Pancreas (tissue), 10 donors: Measurements from ENCODE around the gene PCK2. TPM values are rescaled to one million over a fixed set of nuclear protein-coding genes. Genes with fewer than 3 reads are reported as not detected.
"Not testable (repeated sequence)": the region's sequence is repeated elsewhere in the genome, so short reads cannot be mapped to it uniquely, and the experiment has no call there.

Source experiments
- ATAC-seq, 4 donors: fragments of 200-7000 bp; cut with Tn5 transposase; one replicate each; pipeline versions ENCODE4 v1.8.0 to v1.9.1; 2020; ENCODE audit warnings: mild to moderate bottlenecking in 4 of 4, moderate library complexity in 4 of 4
- DNase-seq, 6 donors: peaks; one replicate each; pipeline ENCODE4 v3.0.0-alpha.2; 2020
- FAIRE-seq: peaks from 2 replicates; lab custom pipeline; 2012; peaks lifted over from hg19 to GRCh38; lab: Jason Lieb, UNC
- H3K27ac ChIP-seq, 4 donors: fragments of 200-600 bp; sonication (generic); 1 replicate in 3 of 4; 2 replicates in 1 of 4; pipeline versions ENCODE4 v1.5.0 to v1.8.0; 2020
- H3K27me3 ChIP-seq, 4 donors: fragments of 200-600 bp; one replicate each; pipeline ENCODE4 v1.8.0; 2021
- H3K36me3 ChIP-seq, 3 donors: fragments of 200-600 bp; sonication (generic) in 1 of 3; one replicate each; pipeline versions ENCODE4 v1.5.0 to v1.8.0; 2020 to 2021
- H3K4me1 ChIP-seq, 3 donors: fragments of 200-600 bp; one replicate each; pipeline ENCODE4 v1.8.0; 2021
- H3K4me3 ChIP-seq, 4 donors: fragments of 200-600 bp; sonication (generic) in 2 of 4; one replicate each; pipeline versions ENCODE4 v1.5.0 to v1.8.0; 2020 to 2021
- H3K9me3 ChIP-seq, 4 donors: fragments of 200-600 bp; one replicate each; pipeline ENCODE4 v1.8.0; 2021
- CTCF ChIP-seq, 4 donors: fragments of 200-600 bp; sonication (generic) in 3 of 4; IDR thresholded peaks; one replicate each; pipeline versions ENCODE4 v1.5.0 to v1.8.0; 2021; ENCODE audit warnings: antibody characterized with exemption in 4 of 4
- WGBS, 2 donors: extraction: QIAGEN DNeasy Blood & Tissue Kit; methylation state at CpG; one replicate each; pipeline ENCODE4 v1.1.7; 2013; 5-methylcytosine and 5-hydroxymethylcytosine counted together
- intact Hi-C, 3 donors: fragments of 100-400 bp; cut with DNase I; formaldehyde crosslinking; loops; one replicate each; pipeline versions ENCODE4 v1.11.1 to v1.14.2; 2022
- polyA plus RNA-seq, 2 donors: library from polyadenylated mRNA; stranded (reverse); fragments of 200-250 nt; gene quantifications; one replicate each; pipeline ENCODE4 v1.2.3, GENCODE V29; 2013
- total RNA-seq, 6 donors: library from RNA; stranded (reverse); fragmentation: NEBNext Ultra II Directional in 4 of 6; extraction: Animal tissue kit (Norgen Biotek cat#: 25700) in 4 of 6; gene quantifications; one replicate each; pipeline versions ENCODE4 v1.2.1 to v1.2.4, GENCODE V29; 2021 to 2023
- donor health status: healthy with polysubstance abuse.
- donor health status: DM: no; HTN: no; CAD: no; lungs with moderate emphysema.
- donor health status: DM: no; HTN: no; CAD: no.
- donor health status: control.
- donor health status: control.
- donor health status: Bipolar disorder and iron deficiency.
- donor health status: DM: yes; HTN: yes; CAD: no.
- donor health status: DM: no; HTN: no; CAD: no.
- donor health status: DM: no; HTN: no; CAD: no.
- donor health status: DM: yes; HTN: yes; CAD: no.

Gene PCK2
- total and polyA plus RNA-seq, 8 donors, result 12.8 to 146 (median 21.0) TPM

DNA sequence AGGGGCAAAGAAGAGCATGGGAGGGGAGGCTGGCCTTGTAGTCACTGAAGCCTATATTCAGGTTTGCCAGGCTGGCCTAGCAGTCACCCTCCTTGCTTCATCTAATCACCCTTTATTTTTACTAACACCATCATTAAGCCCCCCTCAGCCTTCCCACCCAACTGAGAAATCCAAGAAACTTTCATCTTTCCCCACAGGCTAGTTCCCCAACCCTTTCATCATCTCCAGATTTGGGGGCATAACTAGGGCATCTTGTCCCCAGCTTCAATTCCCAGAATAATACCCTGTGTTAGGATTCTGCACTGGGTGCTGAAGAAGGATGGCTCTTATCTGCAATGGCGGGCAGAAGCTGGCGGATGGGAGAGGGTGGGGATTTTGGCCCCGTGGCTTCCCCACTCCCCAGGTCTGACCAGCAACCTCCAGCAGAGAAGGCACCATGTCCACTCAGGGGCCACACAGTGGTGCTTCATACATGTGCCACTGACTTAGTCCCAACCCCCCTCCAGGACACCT is 6.9 kb downstream of the PCK2 start:
- H3K36me3 ChIP-seq, result no peaks in the 10 kb centered on the region

DNA sequence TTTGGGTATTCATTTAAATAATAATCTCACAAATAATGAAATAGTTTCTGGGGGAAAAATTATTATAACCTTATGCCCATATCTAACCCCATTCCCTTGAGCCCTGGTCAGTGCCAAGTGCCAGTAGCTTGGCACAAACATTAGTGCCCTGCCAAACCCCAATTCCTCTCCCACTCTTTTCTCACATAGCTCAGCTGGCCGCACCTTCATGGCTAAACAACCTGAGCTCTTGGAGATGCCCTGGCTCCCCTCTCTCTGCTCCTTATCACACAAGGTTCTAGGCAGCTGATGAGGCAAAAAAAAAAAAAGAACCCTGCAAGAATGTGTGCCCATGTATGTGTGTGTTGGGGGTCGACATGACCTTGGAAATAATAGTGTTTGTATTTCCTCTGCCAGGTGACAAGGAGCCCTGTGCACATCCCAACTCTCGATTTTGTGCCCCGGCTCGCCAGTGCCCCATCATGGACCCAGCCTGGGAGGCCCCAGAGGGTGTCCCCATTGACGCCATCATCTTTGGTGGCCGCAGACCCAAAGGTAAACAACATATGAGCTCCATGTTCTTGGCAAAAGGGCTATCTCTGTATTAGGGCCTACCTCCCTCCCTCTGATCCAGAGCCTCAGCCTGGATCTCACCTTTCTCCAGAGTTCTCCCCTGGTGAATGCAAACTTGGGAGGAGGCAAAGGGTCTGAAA is 8.4 kb downstream of the PCK2 start:
- no peak for TF ChIP-seq CTCF (IDR thresholded peaks at IDR 0.05)
- no peak for FAIRE-seq
- H3K9me3 ChIP-seq, result no peaks in the 10 kb centered on the region
- H3K4me3 ChIP-seq, result no peak overlapping the region
- H3K27me3 ChIP-seq, result no peaks in the 10 kb centered on the region
- H3K4me1 ChIP-seq, result peaks cover 4 to 11% (median 6%) of the 10 kb centered on the region in 3 donors
- no peak overlapping the region for H3K27ac ChIP-seq
- H3K36me3 ChIP-seq, result no peaks in the 10 kb centered on the region
- WGBS, 2 donors, result 73 to 77% methylated on average over 7 of the region's 7 CpGs
- ATAC-seq, result no peak
- intact Hi-C loops, result no loop called here
- DNase-seq, result no peak

More for the DNA sequence above, 6.9 kb downstream of the PCK2 start:
- intact Hi-C loops, result no loop called here
- no peak for TF ChIP-seq CTCF (IDR thresholded peaks at IDR 0.05)
- DNase-seq (no peak), ATAC-seq (no peak), FAIRE-seq (no peak)
- Histone ChIP-seq H3K27ac (no peak overlapping the region), H3K9me3 (no peaks in the 10 kb centered on the region), H3K4me3 (no peak overlapping the region), H3K4me1 (peaks cover 4 to 11% (median 6%) of the 10 kb centered on the region in 3 donors), H3K27me3 (no peaks in the 10 kb centered on the region)
- WGBS, 2 donors, result 82 to 87% methylated on average over 3 of the region's 3 CpGs

DNA sequence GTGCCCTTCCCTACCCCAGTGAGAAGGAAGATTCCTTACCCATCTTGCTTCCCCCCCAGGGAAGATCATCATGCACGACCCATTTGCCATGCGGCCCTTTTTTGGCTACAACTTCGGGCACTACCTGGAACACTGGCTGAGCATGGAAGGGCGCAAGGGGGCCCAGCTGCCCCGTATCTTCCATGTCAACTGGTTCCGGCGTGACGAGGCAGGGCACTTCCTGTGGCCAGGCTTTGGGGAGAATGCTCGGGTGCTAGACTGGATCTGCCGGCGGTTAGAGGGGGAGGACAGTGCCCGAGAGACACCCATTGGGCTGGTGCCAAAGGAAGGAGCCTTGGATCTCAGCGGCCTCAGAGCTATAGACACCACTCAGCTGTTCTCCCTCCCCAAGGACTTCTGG is 9.3 kb downstream of the PCK2 start:
- TF ChIP-seq CTCF (IDR thresholded peaks at IDR 0.05), result no peak
- Histone ChIP-seq H3K27ac (no peak overlapping the region), H3K4me3 (no peak overlapping the region), H3K27me3 (no peaks in the 10 kb centered on the region), H3K36me3 (no peaks in the 10 kb centered on the region), H3K4me1 (peaks cover 4 to 11% (median 5%) of the 10 kb centered on the region in 3 donors), H3K9me3 (no peaks in the 10 kb centered on the region)
- FAIRE-seq (no peak), ATAC-seq (no peak), DNase-seq (peak in 1 of 6 donors; percentile 55)
- intact Hi-C loops, result no loop called here
- 93 to 95% methylated on average over 13 of the region's 13 CpGs for WGBS, 2 donors

- 90 to 91% methylated on average over 8 of the region's 8 CpGs for WGBS, 2 donors
- H3K27me3 ChIP-seq, ATAC-seq, H3K36me3 ChIP-seq, H3K4me3 ChIP-seq, FAIRE-seq, DNase-seq, intact Hi-C loops, H3K9me3 ChIP-seq, H3K27ac ChIP-seq: not testable (repeated sequence)
- H3K4me1 ChIP-seq, result peaks cover 3 to 19% (median 11%) of the 10 kb centered on the region in 3 donors
These were observed 11.6 kb downstream of the PCK2 start for GRCh38 chr14:24105609-24106239.

DNA sequence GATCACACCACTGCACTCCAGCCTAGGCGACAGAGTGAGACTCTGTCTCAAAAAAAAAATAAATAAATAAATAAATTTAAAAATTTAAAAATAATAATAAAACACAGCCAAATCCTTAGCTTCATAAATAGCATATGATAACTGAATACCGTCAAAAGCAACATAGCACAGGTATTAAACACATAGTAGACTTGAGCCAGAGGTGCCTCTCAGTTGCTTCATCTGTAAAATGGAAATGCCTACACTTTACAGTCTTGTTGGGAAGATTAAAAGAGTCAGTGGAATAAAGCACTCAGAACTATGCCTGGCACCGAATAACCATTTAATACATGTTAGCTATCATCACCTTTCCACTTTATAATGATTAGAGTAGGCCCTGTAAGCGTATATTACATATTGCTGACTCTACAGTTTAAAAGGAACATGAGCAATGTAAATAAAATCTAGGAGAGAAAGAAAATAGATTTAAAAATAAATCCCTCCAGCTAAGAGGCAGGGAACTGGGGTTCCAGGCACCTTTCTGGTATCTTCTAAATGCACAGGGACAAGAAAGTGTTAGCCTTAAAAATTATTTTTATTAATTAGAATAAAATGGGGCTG is 12.7 kb downstream of the PCK2 start:
- no peak overlapping the region for H3K27ac ChIP-seq
- no peaks in the 10 kb centered on the region for H3K9me3 ChIP-seq
- DNase-seq (no peak), ATAC-seq (peak in 1 of 4 donors; percentile 10), FAIRE-seq (no peak)
- H3K4me1 ChIP-seq, result peaks cover 3 to 23% (median 16%) of the 10 kb centered on the region in 3 donors
- intact Hi-C loops, result no loop called here
- no peak overlapping the region for H3K4me3 ChIP-seq
- no peaks in the 10 kb centered on the region for H3K27me3 ChIP-seq
- TF ChIP-seq CTCF (IDR thresholded peaks at IDR 0.05), result no peak
- WGBS, 2 donors, result 71 to 77% methylated on average over 4 of the region's 4 CpGs
- no peaks in the 10 kb centered on the region for H3K36me3 ChIP-seq
